ENCODE results near the gene IL32.

GRCh38 chr16:3036726-3037315 is 28.6 kb upstream of the IL32 start, which contains the start of gene BICDL2:
- TF ChIP-seq CTCF (IDR thresholded peaks at IDR 0.05; ENCODE audit: low read length) (no peak), EZH2 (IDR thresholded peaks at IDR 0.05; ENCODE audit: borderline replicate concordance, low read length) (no peak)
